K562 (cell line): ENCODE results near the gene BCORL1. TPM values are rescaled to one million over a fixed set of nuclear protein-coding genes. Genes with fewer than 3 reads are reported as not detected.

ENCODE experiments used
- GTF2A2 ChIP-seq: IDR thresholded peaks from 2 replicates; pipeline ENCODE4 v1.6.1; 2016; ENCODE audit warnings: mild to moderate bottlenecking, missing genetic modification characterization, missing compliant biosample characterization
- HNRNPH1 ChIP-seq: fragments of 200-400 bp; formaldehyde crosslinking; optimal IDR thresholded peaks from 2 replicates; pipeline ENCODE3; 2017; ENCODE audit warnings: low read depth, mild to moderate bottlenecking, low read length, moderate library complexity
- IFI16 ChIP-seq: fragments of 250-450 bp; sonication (Bioruptor Pico); IDR thresholded peaks from 2 replicates; pipeline ENCODE4 v2.1.2; 2022; ENCODE audit warnings: mild to moderate bottlenecking, inconsistent platforms
- PURB ChIP-seq: sonication (generic); formaldehyde crosslinking; IDR thresholded peaks from 2 replicates; pipeline ENCODE4 v1.9.0; 2021; ENCODE audit warnings: low read depth, mild to moderate bottlenecking, missing genetic modification reagents
- SRSF9 ChIP-seq: fragments of 200-400 bp; formaldehyde crosslinking; IDR thresholded peaks from 2 replicates; pipeline ENCODE4 v1.6.1; 2017; ENCODE audit warnings: low read depth, low read length, borderline replicate concordance
- WHSC1 ChIP-seq: IDR thresholded peaks from one replicate; pipeline ENCODE4 v1.6.1; 2012; ENCODE audit warnings: low read length, control low read depth, inconsistent platforms
- polyA plus RNA-seq, 8 experiments: library from polyadenylated mRNA; depleted of rRNA in 4 of 8; stranded (reverse) in 5 of 8; unstranded in 3 of 8; fragments of >200 nt; fragmentation: Nextera tagmentation in 2 of 8; fragmentation: Illumina TruSeq in 1 of 8; extraction: Ambion mirVana in 2 of 8; extraction: Trizol in 1 of 8; gene quantifications; 2 replicates each; pipeline versions ENCODE4 v1.2.1 to v1.2.3, GENCODE V29; 2011 to 2014; ENCODE audit warnings: inconsistent platforms in 1 of 8, missing spikeins in 1 of 8
- total RNA-seq, 7 experiments: library from RNA; depleted of rRNA in 6 of 7; stranded (reverse); fragments of >200 nt in 6 of 7; fragmentation: Illumina TruSeq in 2 of 7; extraction: Trizol in 2 of 7; gene quantifications; 2 replicates each; pipeline versions ENCODE4 v1.2.1 to v1.2.3, GENCODE V29; 2011 to 2021; ENCODE audit warnings: low replicate concordance in 1 of 7
- TF ChIP-seq, protein P1 (sequence below): fragments of 450-650 bp; IDR thresholded peaks from 2 replicates; pipeline ENCODE4 v1.6.1; 2018; ENCODE audit not compliant: partially characterized antibody
- TF ChIP-seq, protein P2 (sequence below), 2 experiments: fragments of 250-450 bp in 1 of 2; fragments of 450-650 bp in 1 of 2; sonication (Bioruptor Pico) in 1 of 2; IDR thresholded peaks; 2 replicates each; pipeline versions ENCODE4 v1.6.1 to v1.8.0; 2016 to 2021; ENCODE audit warnings: mild to moderate bottlenecking in 2 of 2, moderate library complexity in 2 of 2, missing compliant biosample characterization in 1 of 2, missing genetic modification characterization in 1 of 2
- TF ChIP-seq, protein P3 (sequence below), 3 experiments: fragments of 200-800 bp in 1 of 3; fragments of 250-450 bp in 1 of 3; fragments of 450-650 bp in 1 of 3; sonication (Bioruptor Pico) in 1 of 3; sonication (Bioruptor generic) in 1 of 3; formaldehyde crosslinking in 1 of 3; IDR thresholded peaks; 2 replicates each; pipeline versions ENCODE4 v1.6.1 to v1.8.0; 2016 to 2022; ENCODE audit warnings: mild to moderate bottlenecking in 2 of 3, missing genetic modification characterization in 2 of 3, missing compliant biosample characterization in 1 of 3, moderate library complexity in 1 of 3
- TF ChIP-seq, protein P4 (sequence below), 2 experiments: fragments of 450-650 bp in 1 of 2; sonication (generic) in 1 of 2; formaldehyde crosslinking in 1 of 2; IDR thresholded peaks in 1 of 2; conservative IDR thresholded peaks in 1 of 2; 2 replicates each; pipeline versions ENCODE4 v1.6.1 to v1.8.1; 2016 to 2023; ENCODE audit warnings: mild to moderate bottlenecking in 2 of 2, moderate library complexity in 2 of 2, inconsistent platforms in 1 of 2, missing genetic modification reagents in 1 of 2
- TF ChIP-seq, protein P5 (sequence below): fragments of 450-650 bp; IDR thresholded peaks from 2 replicates; pipeline ENCODE4 v1.7.1; 2018; ENCODE audit warnings: mild to moderate bottlenecking, low read depth; ENCODE audit not compliant: partially characterized antibody
- TF ChIP-seq, protein P6 (sequence below): fragments of 450-650 bp; IDR thresholded peaks from 2 replicates; pipeline ENCODE4 v1.6.1; 2014; ENCODE audit warnings: low read depth, mild to moderate bottlenecking, moderate library complexity, borderline replicate concordance

The BCORL1 gene
- total and polyA plus RNA-seq, 9 of the 15 experiments (the other 6 are each of a cell fraction or from before 2014, with no cell fraction given): 0.48 to 29.6 (median 2.1) TPM

DNA sequence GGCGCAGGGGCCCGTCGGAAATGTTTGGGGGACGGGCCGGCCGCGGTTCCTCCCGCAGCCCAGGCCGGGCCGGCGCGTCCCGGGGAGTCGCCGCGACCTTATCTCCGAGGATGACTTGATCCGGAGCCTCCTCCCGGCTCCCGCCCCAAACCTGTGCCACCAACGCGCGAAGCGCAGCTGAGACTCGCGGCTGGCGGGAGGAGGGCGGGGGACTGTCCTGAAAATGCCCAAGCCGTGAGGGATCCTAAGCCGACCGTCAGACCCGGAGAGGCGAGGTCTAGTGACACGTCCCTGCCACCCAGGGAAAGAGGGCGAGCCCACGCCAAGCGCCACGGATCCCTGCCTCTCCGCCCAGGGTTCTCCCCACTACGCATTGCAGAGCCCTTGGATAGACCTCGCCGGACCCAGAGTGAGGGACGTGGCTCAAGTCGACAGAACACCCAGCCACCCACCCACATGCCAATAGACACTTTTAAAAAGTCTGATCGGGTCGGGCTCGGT is 49.6 kb upstream of the BCORL1 start (continued):
- TF ChIP-seq, protein P1, sequence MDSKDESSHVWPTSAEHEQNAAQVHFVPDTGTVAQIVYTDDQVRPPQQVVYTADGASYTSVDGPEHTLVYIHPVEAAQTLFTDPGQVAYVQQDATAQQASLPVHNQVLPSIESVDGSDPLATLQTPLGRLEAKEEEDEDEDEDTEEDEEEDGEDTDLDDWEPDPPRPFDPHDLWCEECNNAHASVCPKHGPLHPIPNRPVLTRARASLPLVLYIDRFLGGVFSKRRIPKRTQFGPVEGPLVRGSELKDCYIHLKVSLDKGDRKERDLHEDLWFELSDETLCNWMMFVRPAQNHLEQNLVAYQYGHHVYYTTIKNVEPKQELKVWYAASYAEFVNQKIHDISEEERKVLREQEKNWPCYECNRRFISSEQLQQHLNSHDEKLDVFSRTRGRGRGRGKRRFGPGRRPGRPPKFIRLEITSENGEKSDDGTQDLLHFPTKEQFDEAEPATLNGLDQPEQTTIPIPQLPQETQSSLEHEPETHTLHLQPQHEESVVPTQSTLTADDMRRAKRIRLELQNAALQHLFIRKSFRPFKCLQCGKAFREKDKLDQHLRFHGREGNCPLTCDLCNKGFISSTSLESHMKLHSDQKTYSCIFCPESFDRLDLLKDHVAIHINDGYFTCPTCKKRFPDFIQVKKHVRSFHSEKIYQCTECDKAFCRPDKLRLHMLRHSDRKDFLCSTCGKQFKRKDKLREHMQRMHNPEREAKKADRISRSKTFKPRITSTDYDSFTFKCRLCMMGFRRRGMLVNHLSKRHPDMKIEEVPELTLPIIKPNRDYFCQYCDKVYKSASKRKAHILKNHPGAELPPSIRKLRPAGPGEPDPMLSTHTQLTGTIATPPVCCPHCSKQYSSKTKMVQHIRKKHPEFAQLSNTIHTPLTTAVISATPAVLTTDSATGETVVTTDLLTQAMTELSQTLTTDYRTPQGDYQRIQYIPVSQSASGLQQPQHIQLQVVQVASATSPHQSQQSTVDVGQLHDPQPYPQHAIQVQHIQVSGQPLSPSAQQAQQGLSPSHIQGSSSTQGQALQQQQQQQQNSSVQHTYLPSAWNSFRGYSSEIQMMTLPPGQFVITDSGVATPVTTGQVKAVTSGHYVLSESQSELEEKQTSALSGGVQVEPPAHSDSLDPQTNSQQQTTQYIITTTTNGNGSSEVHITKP: no peak
- TF ChIP-seq HNRNPH1 (no peak), SRSF9 (no peak), PURB (CRISPR knock-in tag) (no peak), WHSC1 (no peak), GTF2A2 (tag) (no peak), IFI16 (no peak)
- TF ChIP-seq, protein P2, sequence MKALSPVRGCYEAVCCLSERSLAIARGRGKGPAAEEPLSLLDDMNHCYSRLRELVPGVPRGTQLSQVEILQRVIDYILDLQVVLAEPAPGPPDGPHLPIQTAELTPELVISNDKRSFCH (CRISPR knock-in tag; IDR thresholded peaks at IDR 0.05): no peak
- TF ChIP-seq, protein P2 (tag; IDR thresholded peaks at IDR 0.05): no peak
- TF ChIP-seq, protein P3, sequence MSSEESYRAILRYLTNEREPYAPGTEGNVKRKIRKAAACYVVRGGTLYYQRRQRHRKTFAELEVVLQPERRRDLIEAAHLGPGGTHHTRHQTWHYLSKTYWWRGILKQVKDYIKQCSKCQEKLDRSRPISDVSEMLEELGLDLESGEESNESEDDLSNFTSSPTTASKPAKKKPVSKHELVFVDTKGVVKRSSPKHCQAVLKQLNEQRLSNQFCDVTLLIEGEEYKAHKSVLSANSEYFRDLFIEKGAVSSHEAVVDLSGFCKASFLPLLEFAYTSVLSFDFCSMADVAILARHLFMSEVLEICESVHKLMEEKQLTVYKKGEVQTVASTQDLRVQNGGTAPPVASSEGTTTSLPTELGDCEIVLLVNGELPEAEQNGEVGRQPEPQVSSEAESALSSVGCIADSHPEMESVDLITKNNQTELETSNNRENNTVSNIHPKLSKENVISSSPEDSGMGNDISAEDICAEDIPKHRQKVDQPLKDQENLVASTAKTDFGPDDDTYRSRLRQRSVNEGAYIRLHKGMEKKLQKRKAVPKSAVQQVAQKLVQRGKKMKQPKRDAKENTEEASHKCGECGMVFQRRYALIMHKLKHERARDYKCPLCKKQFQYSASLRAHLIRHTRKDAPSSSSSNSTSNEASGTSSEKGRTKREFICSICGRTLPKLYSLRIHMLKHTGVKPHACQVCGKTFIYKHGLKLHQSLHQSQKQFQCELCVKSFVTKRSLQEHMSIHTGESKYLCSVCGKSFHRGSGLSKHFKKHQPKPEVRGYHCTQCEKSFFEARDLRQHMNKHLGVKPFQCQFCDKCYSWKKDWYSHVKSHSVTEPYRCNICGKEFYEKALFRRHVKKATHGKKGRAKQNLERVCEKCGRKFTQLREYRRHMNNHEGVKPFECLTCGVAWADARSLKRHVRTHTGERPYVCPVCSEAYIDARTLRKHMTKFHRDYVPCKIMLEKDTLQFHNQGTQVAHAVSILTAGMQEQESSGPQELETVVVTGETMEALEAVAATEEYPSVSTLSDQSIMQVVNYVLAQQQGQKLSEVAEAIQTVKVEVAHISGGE (CRISPR knock-in tag; IDR thresholded peaks at IDR 0.05): peak in 1 of 3 experiments; percentile 71; a peak in 1 of 6 replicates
- TF ChIP-seq, protein P4, sequence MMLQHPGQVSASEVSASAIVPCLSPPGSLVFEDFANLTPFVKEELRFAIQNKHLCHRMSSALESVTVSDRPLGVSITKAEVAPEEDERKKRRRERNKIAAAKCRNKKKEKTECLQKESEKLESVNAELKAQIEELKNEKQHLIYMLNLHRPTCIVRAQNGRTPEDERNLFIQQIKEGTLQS (IDR thresholded peaks at IDR 0.05): no peak
- TF ChIP-seq, protein P4 (CRISPR knock-in tag; conservative IDR thresholded peaks at IDR 0.05): no peak
- TF ChIP-seq, protein P5, sequence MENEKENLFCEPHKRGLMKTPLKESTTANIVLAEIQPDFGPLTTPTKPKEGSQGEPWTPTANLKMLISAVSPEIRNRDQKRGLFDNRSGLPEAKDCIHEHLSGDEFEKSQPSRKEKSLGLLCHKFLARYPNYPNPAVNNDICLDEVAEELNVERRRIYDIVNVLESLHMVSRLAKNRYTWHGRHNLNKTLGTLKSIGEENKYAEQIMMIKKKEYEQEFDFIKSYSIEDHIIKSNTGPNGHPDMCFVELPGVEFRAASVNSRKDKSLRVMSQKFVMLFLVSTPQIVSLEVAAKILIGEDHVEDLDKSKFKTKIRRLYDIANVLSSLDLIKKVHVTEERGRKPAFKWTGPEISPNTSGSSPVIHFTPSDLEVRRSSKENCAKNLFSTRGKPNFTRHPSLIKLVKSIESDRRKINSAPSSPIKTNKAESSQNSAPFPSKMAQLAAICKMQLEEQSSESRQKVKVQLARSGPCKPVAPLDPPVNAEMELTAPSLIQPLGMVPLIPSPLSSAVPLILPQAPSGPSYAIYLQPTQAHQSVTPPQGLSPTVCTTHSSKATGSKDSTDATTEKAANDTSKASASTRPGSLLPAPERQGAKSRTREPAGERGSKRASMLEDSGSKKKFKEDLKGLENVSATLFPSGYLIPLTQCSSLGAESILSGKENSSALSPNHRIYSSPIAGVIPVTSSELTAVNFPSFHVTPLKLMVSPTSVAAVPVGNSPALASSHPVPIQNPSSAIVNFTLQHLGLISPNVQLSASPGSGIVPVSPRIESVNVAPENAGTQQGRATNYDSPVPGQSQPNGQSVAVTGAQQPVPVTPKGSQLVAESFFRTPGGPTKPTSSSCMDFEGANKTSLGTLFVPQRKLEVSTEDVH: no peak
- TF ChIP-seq, protein P6, sequence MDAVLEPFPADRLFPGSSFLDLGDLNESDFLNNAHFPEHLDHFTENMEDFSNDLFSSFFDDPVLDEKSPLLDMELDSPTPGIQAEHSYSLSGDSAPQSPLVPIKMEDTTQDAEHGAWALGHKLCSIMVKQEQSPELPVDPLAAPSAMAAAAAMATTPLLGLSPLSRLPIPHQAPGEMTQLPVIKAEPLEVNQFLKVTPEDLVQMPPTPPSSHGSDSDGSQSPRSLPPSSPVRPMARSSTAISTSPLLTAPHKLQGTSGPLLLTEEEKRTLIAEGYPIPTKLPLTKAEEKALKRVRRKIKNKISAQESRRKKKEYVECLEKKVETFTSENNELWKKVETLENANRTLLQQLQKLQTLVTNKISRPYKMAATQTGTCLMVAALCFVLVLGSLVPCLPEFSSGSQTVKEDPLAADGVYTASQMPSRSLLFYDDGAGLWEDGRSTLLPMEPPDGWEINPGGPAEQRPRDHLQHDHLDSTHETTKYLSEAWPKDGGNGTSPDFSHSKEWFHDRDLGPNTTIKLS: peak; percentile 43; the same call in 1 of the 2 replicates
